ENCODE results near the gene C16orf90.

Gene C16orf90, protein sequence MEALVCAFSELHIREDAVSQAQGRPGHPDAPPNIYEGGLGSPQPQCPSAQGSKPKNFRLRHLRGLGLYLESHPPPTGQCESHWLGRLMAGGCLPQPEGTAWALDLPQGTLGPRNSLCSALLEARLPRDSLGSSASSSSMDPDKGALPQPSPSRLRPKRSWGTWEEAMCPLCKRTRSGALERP

DNA sequence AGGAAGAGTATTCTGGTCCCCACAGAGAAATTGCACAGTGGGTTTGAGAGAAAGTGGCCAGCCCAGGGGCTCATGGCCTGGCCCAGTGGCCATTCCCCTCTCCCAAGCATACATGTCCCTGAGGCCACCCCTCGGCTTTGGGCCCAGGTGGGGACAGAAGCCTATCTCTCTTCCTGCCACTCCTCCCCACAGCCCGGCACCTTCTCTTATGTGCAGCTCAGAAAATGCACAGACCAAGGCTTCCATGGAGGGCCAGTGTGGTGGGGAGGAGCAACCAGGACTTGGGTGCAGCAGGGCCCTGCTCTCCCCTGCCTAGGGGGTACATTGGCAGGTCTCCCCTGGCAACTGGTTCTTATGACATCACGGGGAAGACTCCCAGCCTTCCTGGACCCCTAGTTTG is at the start of gene C16orf90:
Gene C16orf90 (minus strand): TSS at position 314 of the 400 bp plus-strand sequence. CDS start 68 bp downstream, at position 246.
- TF ChIP-seq, protein P1, sequence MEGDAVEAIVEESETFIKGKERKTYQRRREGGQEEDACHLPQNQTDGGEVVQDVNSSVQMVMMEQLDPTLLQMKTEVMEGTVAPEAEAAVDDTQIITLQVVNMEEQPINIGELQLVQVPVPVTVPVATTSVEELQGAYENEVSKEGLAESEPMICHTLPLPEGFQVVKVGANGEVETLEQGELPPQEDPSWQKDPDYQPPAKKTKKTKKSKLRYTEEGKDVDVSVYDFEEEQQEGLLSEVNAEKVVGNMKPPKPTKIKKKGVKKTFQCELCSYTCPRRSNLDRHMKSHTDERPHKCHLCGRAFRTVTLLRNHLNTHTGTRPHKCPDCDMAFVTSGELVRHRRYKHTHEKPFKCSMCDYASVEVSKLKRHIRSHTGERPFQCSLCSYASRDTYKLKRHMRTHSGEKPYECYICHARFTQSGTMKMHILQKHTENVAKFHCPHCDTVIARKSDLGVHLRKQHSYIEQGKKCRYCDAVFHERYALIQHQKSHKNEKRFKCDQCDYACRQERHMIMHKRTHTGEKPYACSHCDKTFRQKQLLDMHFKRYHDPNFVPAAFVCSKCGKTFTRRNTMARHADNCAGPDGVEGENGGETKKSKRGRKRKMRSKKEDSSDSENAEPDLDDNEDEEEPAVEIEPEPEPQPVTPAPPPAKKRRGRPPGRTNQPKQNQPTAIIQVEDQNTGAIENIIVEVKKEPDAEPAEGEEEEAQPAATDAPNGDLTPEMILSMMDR (IDR thresholded peaks at IDR 0.05; ENCODE audit: low read depth, low read length): no peak
- H3K4me3 ChIP-seq (ENCODE audit: low read depth, low read length): no peak within 1 kb of the TSS

DNA sequence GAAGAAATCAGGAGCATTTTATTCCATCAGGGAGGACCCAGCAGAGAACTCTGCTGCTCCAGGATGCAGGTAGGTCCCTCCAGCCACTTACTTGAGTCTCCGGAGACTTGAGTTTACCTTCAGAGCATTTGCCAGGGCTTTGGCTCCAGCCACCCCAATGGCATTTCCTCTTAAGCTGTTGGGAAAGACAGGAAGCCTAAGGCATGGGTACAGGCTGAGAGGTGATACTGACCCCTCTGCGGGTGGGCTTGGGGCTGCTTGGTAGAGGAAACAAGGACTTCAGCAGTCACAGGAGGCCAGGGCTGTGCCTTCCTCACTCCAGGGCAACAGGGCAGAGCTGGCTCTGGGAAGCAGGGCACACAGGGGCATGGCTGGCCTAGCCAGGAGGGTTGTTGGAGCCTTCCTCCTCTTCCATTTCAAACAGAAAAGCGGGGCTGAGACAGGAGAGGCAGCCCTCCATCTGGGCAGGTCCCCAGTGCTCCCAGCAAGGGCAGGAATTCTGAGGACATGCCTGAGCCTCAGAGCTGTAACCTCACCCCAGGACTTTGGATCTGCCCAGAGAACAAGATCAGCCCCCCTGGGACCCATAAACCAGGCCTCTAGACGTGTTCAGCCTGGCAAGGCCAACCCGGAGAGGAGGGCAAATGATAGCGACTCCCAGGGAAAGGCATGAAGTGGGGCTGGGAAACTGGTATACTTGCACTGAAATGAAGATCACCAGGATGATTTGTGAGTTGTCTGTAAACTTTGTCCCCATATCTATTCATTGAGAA is 47.5 kb upstream of the C16orf90 start:
- TF ChIP-seq, protein P1 (IDR thresholded peaks at IDR 0.05; ENCODE audit: low read depth, low read length): no peak
- no peak overlapping the region for H3K4me3 ChIP-seq (ENCODE audit: low read depth, low read length)

DNA sequence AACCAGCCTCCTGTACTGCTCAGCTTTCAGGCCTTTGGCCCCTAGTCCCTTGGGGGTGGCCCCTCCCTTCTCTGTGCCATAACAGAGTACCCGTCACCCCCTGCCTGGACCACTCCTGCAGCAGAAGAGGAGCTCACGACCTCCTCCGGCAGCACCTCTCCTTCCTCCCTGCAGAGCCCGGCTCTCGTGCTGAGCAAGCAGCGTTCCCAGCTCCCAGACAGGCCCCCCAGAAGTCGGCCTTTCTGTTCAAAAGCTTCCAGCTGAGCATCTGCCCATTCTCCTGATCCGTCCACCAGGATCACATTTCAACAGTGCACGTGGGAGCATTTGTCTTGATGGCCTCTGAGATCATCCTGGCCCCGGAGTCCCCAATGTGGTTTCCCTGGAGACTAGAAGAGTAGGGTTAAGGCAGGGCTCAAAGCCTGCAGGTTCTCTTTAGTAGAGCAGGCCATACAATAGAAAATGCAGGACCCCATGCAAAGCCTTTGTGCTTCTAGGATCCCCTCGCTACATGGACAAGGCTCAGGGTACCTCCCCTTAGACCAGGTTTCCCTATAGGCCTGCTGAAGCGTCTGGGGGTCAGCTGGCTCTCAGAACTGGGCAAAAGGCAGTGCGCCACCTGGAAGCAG is 46.4 kb upstream of the C16orf90 start:
- TF ChIP-seq, protein P1 (IDR thresholded peaks at IDR 0.05; ENCODE audit: low read depth, low read length): no peak
- H3K4me3 ChIP-seq (ENCODE audit: low read depth, low read length): no peak overlapping the region

DNA sequence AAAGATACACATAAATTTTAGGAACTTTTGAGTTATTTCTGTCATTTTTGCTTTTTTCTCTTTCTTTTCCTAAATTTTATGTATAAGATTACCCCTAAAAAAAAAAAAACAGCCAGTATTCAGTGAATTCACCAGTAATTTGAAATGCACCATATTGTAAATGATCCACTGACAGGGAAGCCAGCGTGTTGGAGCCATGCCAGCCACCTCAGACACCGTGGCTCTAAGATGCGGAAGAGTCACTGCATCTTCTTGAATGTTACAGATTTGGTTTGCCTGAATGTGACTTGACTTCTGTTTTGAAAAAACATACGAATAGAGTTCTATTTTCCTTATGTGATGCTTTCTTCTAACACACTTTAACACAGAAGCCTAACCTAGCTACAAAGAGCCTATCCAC is 42.9 kb upstream of the C16orf90 start:
- no peak overlapping the region for H3K4me3 ChIP-seq (ENCODE audit: low read depth, low read length)
- TF ChIP-seq, protein P1 (IDR thresholded peaks at IDR 0.05; ENCODE audit: low read depth, low read length): no peak

DNA sequence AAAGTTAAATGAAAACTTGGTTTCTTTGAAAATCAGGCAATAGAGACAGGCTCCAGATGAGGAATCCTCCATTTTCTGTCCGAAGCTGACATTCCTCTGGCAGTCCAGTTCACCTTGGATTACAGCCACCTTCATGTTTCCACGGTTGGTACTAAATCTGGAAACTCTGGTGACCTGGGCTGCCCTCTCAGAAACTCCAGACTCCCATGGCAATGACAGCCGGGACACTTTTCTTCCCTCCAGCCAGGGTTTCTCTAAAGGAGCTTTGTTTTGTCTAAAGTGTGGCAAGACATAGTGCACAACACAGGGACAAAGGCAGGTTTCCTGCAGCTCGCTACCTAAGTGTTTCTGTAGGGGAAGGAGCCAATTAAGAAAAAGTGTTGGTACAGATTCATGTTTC is 41.6 kb upstream of the C16orf90 start:
- H3K4me3 ChIP-seq (ENCODE audit: low read depth, low read length): no peak overlapping the region
- TF ChIP-seq, protein P1 (IDR thresholded peaks at IDR 0.05; ENCODE audit: low read depth, low read length): no peak

DNA sequence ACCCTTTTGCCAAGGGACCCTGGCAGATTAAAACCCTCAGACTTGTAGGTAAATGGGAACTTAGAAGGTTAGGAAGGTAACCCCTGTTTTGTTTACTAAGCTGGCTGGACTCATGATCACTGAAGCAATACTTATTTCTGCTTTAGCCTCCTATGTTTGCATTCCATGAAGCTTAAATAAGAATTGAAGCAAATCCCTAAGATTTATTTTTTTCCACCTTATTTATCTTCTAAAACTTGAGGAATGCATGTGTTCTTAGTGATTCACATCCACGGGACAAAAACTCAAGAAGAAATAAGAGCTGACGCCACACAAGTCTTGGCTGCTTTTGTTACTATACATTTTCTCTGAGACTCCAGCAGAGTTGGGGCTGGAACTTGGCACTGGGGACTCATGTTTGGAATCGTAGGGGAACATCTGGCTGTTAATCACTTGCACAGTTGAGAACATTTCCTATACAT is 41.0 kb upstream of the C16orf90 start:
- no peak overlapping the region for H3K4me3 ChIP-seq (ENCODE audit: low read depth, low read length)
- TF ChIP-seq, protein P1 (IDR thresholded peaks at IDR 0.05; ENCODE audit: low read depth, low read length): no peak

DNA sequence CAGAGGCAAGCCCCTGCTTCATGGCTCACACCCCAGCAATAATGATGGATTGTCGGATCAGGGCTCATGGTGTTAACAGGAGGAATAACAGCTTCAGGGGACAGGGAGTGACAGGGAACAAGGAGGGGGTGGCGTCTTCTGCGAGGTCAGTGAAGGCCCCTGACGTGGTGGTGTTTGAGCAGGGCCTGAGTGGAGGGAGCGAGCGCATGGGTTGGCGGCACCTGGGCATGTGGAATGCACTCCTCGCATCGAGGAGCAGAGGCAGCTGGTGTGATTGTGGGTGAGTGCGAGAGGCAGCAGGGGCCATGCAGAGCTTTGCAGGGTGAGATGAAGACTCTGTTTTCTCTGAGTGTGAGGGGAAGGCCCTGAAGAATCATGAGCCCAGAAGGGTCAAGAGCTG is 38.8 kb upstream of the C16orf90 start:
- TF ChIP-seq, protein P1 (IDR thresholded peaks at IDR 0.05; ENCODE audit: low read depth, low read length): no peak
- no peak overlapping the region for H3K4me3 ChIP-seq (ENCODE audit: low read depth, low read length)
